Prostate gland (tissue), 2 donors: ENCODE results near the gene FGGY.

Experiments
- POLR2A ChIP-seq: fragments of 450-650 bp; IDR thresholded peaks from one replicate; pipeline ENCODE4 v1.6.1; 2016; ENCODE audit warnings: antibody characterized with exemption, mild to moderate bottlenecking
- POLR2AphosphoS5 ChIP-seq: sonication (generic); formaldehyde crosslinking; IDR thresholded peaks from one replicate; pipeline ENCODE4 v1.6.1; 2017; ENCODE audit warnings: antibody characterized with exemption
- TF ChIP-seq, protein P1 (sequence below), 4 experiments: fragments of 200-600 bp in 2 of 4; fragments of 450-650 bp in 2 of 4; sonication (generic) in 2 of 4; IDR thresholded peaks; 1 replicate in 3 of 4; 2 replicates in 1 of 4; pipeline ENCODE4 v1.5.1; 2016 to 2019; ENCODE audit warnings: antibody characterized with exemption in 4 of 4, mild to moderate bottlenecking in 2 of 4, moderate library complexity in 2 of 4

- TF ChIP-seq, protein P1, sequence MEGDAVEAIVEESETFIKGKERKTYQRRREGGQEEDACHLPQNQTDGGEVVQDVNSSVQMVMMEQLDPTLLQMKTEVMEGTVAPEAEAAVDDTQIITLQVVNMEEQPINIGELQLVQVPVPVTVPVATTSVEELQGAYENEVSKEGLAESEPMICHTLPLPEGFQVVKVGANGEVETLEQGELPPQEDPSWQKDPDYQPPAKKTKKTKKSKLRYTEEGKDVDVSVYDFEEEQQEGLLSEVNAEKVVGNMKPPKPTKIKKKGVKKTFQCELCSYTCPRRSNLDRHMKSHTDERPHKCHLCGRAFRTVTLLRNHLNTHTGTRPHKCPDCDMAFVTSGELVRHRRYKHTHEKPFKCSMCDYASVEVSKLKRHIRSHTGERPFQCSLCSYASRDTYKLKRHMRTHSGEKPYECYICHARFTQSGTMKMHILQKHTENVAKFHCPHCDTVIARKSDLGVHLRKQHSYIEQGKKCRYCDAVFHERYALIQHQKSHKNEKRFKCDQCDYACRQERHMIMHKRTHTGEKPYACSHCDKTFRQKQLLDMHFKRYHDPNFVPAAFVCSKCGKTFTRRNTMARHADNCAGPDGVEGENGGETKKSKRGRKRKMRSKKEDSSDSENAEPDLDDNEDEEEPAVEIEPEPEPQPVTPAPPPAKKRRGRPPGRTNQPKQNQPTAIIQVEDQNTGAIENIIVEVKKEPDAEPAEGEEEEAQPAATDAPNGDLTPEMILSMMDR (IDR thresholded peaks at IDR 0.05) = no peak
- TF ChIP-seq POLR2A (no peak), POLR2AphosphoS5 (peak; percentile 85)
Observed at GRCh38 chr1:59750328-59751003, 453.6 kb downstream of the FGGY start.
